ENCODE results near the gene EXT2.

DNA sequence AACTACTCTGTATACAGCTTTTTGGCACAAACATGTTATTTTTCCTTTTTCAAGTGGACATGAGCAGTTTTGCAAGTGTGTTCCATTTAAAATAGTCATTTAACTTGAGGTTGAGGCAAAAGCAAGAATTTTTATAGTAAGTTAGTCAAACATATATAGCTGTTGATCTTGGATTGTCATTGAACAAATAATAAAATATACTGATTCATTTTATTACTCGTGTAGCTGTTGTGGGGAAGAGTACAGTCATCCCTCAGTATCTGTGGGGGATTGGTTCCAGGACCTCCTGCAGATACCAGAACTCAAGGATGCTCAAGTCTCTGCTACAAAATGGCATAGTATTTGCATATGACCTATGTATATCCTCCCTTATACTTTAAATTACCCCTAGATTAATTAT lies 45.3 kb downstream of the EXT2 start:
- TF ChIP-seq, protein P1, sequence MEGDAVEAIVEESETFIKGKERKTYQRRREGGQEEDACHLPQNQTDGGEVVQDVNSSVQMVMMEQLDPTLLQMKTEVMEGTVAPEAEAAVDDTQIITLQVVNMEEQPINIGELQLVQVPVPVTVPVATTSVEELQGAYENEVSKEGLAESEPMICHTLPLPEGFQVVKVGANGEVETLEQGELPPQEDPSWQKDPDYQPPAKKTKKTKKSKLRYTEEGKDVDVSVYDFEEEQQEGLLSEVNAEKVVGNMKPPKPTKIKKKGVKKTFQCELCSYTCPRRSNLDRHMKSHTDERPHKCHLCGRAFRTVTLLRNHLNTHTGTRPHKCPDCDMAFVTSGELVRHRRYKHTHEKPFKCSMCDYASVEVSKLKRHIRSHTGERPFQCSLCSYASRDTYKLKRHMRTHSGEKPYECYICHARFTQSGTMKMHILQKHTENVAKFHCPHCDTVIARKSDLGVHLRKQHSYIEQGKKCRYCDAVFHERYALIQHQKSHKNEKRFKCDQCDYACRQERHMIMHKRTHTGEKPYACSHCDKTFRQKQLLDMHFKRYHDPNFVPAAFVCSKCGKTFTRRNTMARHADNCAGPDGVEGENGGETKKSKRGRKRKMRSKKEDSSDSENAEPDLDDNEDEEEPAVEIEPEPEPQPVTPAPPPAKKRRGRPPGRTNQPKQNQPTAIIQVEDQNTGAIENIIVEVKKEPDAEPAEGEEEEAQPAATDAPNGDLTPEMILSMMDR (IDR thresholded peaks at IDR 0.05; ENCODE audit: insufficient read depth, low read length): no peak
- TF ChIP-seq POLR2AphosphoS5 (IDR thresholded peaks at IDR 0.05; ENCODE audit: low read depth): no peak
- TF ChIP-seq, protein P2, sequence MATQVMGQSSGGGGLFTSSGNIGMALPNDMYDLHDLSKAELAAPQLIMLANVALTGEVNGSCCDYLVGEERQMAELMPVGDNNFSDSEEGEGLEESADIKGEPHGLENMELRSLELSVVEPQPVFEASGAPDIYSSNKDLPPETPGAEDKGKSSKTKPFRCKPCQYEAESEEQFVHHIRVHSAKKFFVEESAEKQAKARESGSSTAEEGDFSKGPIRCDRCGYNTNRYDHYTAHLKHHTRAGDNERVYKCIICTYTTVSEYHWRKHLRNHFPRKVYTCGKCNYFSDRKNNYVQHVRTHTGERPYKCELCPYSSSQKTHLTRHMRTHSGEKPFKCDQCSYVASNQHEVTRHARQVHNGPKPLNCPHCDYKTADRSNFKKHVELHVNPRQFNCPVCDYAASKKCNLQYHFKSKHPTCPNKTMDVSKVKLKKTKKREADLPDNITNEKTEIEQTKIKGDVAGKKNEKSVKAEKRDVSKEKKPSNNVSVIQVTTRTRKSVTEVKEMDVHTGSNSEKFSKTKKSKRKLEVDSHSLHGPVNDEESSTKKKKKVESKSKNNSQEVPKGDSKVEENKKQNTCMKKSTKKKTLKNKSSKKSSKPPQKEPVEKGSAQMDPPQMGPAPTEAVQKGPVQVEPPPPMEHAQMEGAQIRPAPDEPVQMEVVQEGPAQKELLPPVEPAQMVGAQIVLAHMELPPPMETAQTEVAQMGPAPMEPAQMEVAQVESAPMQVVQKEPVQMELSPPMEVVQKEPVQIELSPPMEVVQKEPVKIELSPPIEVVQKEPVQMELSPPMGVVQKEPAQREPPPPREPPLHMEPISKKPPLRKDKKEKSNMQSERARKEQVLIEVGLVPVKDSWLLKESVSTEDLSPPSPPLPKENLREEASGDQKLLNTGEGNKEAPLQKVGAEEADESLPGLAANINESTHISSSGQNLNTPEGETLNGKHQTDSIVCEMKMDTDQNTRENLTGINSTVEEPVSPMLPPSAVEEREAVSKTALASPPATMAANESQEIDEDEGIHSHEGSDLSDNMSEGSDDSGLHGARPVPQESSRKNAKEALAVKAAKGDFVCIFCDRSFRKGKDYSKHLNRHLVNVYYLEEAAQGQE (IDR thresholded peaks at IDR 0.05; ENCODE audit: insufficient replicate concordance, low read depth): no peak
- no peak for TF ChIP-seq GABPA (IDR thresholded peaks at IDR 0.05; ENCODE audit: low read depth)

Data from HL-60 (cell line).